H1 (cell line): ENCODE measurements around the gene GRM4. TPM values are rescaled to one million over a fixed set of nuclear protein-coding genes. Genes with fewer than 3 reads are reported as not detected.

Experiments
- CTCF ChIA-PET: fragments of 300-600 bp; sonication (Branson Sonifier 250); formaldehyde crosslinking; loops from one replicate; lab custom pipeline; 2021; ENCODE audit not compliant: partially characterized antibody; lab: Charles Lee
- POLR2A ChIA-PET: fragments of 300-600 bp; sonication (Branson Sonifier 250); formaldehyde crosslinking; loops from one replicate; lab custom pipeline; 2021; ENCODE audit warnings: inconsistent platforms; ENCODE audit not compliant: partially characterized antibody; lab: Charles Lee
- DNase-seq, 2 experiments: peaks; one replicate each; pipeline versions ENCODE4 v3.0.0 to v3.0.0-alpha.2; 2010 to 2022; ENCODE audit warnings: low spot score in 2 of 2, low read depth in 1 of 2, mixed read lengths in 1 of 2
- FAIRE-seq: peaks from 2 replicates; lab custom pipeline; 2011; peaks lifted over from hg19 to GRCh38; lab: Jason Lieb, UNC
- H2AFZ ChIP-seq: 2 replicates; pipeline ENCODE4 v1.8.1; 2012; ENCODE audit warnings: low read length, inconsistent platforms
- H2AK5ac ChIP-seq: 2 replicates; pipeline ENCODE4 v1.6.1; 2013; ENCODE audit warnings: low read depth, low read length
- H2BK120ac ChIP-seq: replicated peaks from 2 replicates; pipeline ENCODE3; 2013; ENCODE audit warnings: low read depth, low read length, inconsistent platforms
- H2BK12ac ChIP-seq: 2 replicates; pipeline ENCODE4 v1.6.1; 2013; ENCODE audit warnings: low read depth, low read length
- H2BK15ac ChIP-seq: 2 replicates; pipeline ENCODE4 v1.6.1; 2013; ENCODE audit warnings: low read length
- H2BK20ac ChIP-seq: 2 replicates; pipeline ENCODE4 v1.6.1; 2013; ENCODE audit warnings: low read length
- H2BK5ac ChIP-seq: 2 replicates; pipeline ENCODE4 v1.6.1; 2013; ENCODE audit warnings: low read depth, low read length
- H3K14ac ChIP-seq: 2 replicates; pipeline ENCODE4 v1.6.1; 2013; ENCODE audit warnings: inconsistent platforms; ENCODE audit not compliant: insufficient read length
- H3K18ac ChIP-seq: 2 replicates; pipeline ENCODE4 v1.6.1; 2013; ENCODE audit warnings: low read length; ENCODE audit errors: extremely low read depth
- H3K23ac ChIP-seq: 2 replicates; pipeline ENCODE4 v1.6.1; 2013; ENCODE audit warnings: inconsistent platforms; ENCODE audit not compliant: insufficient read length
- H3K23me2 ChIP-seq: 2 replicates; pipeline ENCODE4 v1.6.1; 2013; ENCODE audit warnings: low read depth, low read length
- H3K27ac ChIP-seq: 2 replicates; pipeline ENCODE4 v1.6.1; 2011; ENCODE audit warnings: low read depth, low read length, inconsistent platforms
- H3K27me3 ChIP-seq, 4 experiments: replicated peaks in 1 of 4; 1 replicate in 1 of 4; 2 replicates in 3 of 4; pipeline versions ENCODE4 v1.6.1 to v1.8.1; 2011 to 2013; ENCODE audit warnings: low read length in 3 of 4, mild to moderate bottlenecking in 3 of 4, inconsistent platforms in 2 of 4, mixed read lengths in 2 of 4, moderate library complexity in 1 of 4; ENCODE audit not compliant: control insufficient read depth in 3 of 4, insufficient read depth in 3 of 4; ENCODE audit errors: extremely low read depth in 1 of 4
- H3K36me3 ChIP-seq, 4 experiments: 2 replicates each; pipeline versions ENCODE4 v1.6.1 to v1.8.1; 2011 to 2013; ENCODE audit warnings: mild to moderate bottlenecking in 4 of 4, low read length in 3 of 4, moderate library complexity in 2 of 4, control low read depth in 1 of 4, inconsistent platforms in 1 of 4; ENCODE audit not compliant: insufficient read depth in 4 of 4, control insufficient read depth in 2 of 4
- H3K4ac ChIP-seq: replicated peaks from 2 replicates; pipeline ENCODE3; 2013; ENCODE audit warnings: low read length, low read depth, mixed read lengths, inconsistent platforms; ENCODE audit not compliant: insufficient read length
- H3K4me1 ChIP-seq, 4 experiments: replicated peaks in 1 of 4; 1 replicate in 1 of 4; 2 replicates in 3 of 4; pipeline versions ENCODE4 v1.6.1 to v1.8.1; 2011 to 2013; ENCODE audit warnings: low read length in 3 of 4, inconsistent platforms in 2 of 4, mixed read lengths in 1 of 4; ENCODE audit not compliant: insufficient read depth in 4 of 4, control insufficient read depth in 3 of 4
- H3K4me2 ChIP-seq, 2 experiments: 2 replicates each; pipeline versions ENCODE4 v1.6.1 to v1.8.1; 2011 to 2013; ENCODE audit warnings: low read depth in 2 of 2, low read length in 2 of 2, control low read depth in 1 of 2, inconsistent platforms in 1 of 2, mild to moderate bottlenecking in 1 of 2; ENCODE audit not compliant: insufficient read depth in 1 of 2
- H3K4me3 ChIP-seq, 4 experiments: fragments of 200-600, 300-600 bp in 1 of 4; sonication (generic), shearing (Covaris generic), sonication (Bioruptor Twin) in 1 of 4; 2 replicates each; pipeline versions ENCODE4 v1.5.1 to v1.8.1; 2011 to 2016; ENCODE audit warnings: low read length in 4 of 4, low read depth in 3 of 4, control low read depth in 2 of 4, inconsistent platforms in 2 of 4, mild to moderate bottlenecking in 2 of 4, mixed read lengths in 1 of 4, moderate library complexity in 1 of 4; ENCODE audit not compliant: insufficient read depth in 2 of 4; ENCODE audit errors: extremely low read depth in 1 of 4
- H3K56ac ChIP-seq: replicated peaks from 2 replicates; pipeline ENCODE3; 2013; ENCODE audit warnings: low read depth, mild to moderate bottlenecking, mixed read lengths, low read length, inconsistent platforms; ENCODE audit not compliant: insufficient read length
- H3K79me1 ChIP-seq: 2 replicates; pipeline ENCODE4 v1.6.1; 2013; ENCODE audit warnings: low read depth, low read length, control low read depth
- H3K79me2 ChIP-seq, 2 experiments: 2 replicates each; pipeline versions ENCODE4 v1.6.1 to v1.8.1; 2012 to 2013; ENCODE audit warnings: low read length in 2 of 2, mild to moderate bottlenecking in 2 of 2, inconsistent platforms in 1 of 2; ENCODE audit not compliant: insufficient read depth in 2 of 2, control insufficient read depth in 1 of 2
- H3K9ac ChIP-seq, 4 experiments: replicated peaks in 1 of 4; 1 replicate in 1 of 4; 2 replicates in 3 of 4; pipeline versions ENCODE4 v1.6.1 to v1.8.1; 2011 to 2013; ENCODE audit warnings: low read depth in 3 of 4, low read length in 3 of 4, control low read depth in 2 of 4, mild to moderate bottlenecking in 2 of 4, moderate library complexity in 2 of 4, inconsistent platforms in 1 of 4; ENCODE audit errors: extremely low read depth in 1 of 4
- H3K9me3 ChIP-seq, 2 experiments: 2 replicates each; pipeline versions ENCODE4 v1.6.1 to v1.8.1; 2012 to 2013; ENCODE audit warnings: mild to moderate bottlenecking in 2 of 2, moderate library complexity in 2 of 2, control low read depth in 1 of 2, inconsistent platforms in 1 of 2, low read depth in 1 of 2, low read length in 1 of 2, mixed read lengths in 1 of 2; ENCODE audit not compliant: insufficient read depth in 2 of 2
- H4K20me1 ChIP-seq, 2 experiments: replicated peaks in 1 of 2; 2 replicates each; pipeline versions ENCODE3 to v1.8.1; 2011 to 2013; ENCODE audit warnings: inconsistent platforms in 2 of 2, low read length in 2 of 2, mild to moderate bottlenecking in 1 of 2; ENCODE audit not compliant: insufficient read depth in 2 of 2, control insufficient read depth in 1 of 2
- H4K5ac ChIP-seq: 2 replicates; pipeline ENCODE4 v1.6.1; 2013; ENCODE audit warnings: low read length, low read depth, mixed read lengths, inconsistent platforms; ENCODE audit not compliant: insufficient read length
- H4K8ac ChIP-seq: 2 replicates; pipeline ENCODE4 v1.8.0; 2013; ENCODE audit warnings: mild to moderate bottlenecking, moderate library complexity, low read length, inconsistent platforms; ENCODE audit not compliant: insufficient read depth; ENCODE audit errors: extremely low read depth
- H4K91ac ChIP-seq: replicated peaks from 2 replicates; pipeline ENCODE3; 2013; ENCODE audit warnings: low read length, mixed read lengths, inconsistent platforms; ENCODE audit not compliant: insufficient read length
- CBX5 ChIP-seq: fragments of 300-800, 300-1000 bp; sonication (generic); IDR thresholded peaks from 2 replicates; pipeline ENCODE4 v1.7.1; 2016; ENCODE audit warnings: antibody characterized with exemption, low read length, low read depth
- EGR1 ChIP-seq: IDR thresholded peaks from 2 replicates; pipeline ENCODE4 v1.6.1; 2011; ENCODE audit warnings: low read depth, low read length, borderline replicate concordance
- JUND ChIP-seq: IDR thresholded peaks from 2 replicates; pipeline ENCODE4 v1.6.1; 2011; ENCODE audit warnings: mild to moderate bottlenecking, improper control_type of control experiment, low read length
- KDM1A ChIP-seq: fragments of 200-600, 300-600 bp; sonication (generic); IDR thresholded peaks from 2 replicates; pipeline ENCODE4 v1.7.1; 2016; ENCODE audit warnings: mild to moderate bottlenecking, low read length, borderline replicate concordance
- KDM4A ChIP-seq: IDR thresholded peaks from one replicate; pipeline ENCODE4 v1.7.1; 2012; ENCODE audit warnings: low read depth, mild to moderate bottlenecking, moderate library complexity, low read length, inconsistent platforms; ENCODE audit not compliant: severe bottlenecking
- KDM5A ChIP-seq: fragments of 200-600 bp; IDR thresholded peaks from 2 replicates; pipeline ENCODE4 v1.7.1; 2012; ENCODE audit warnings: mild to moderate bottlenecking, low read length, inconsistent platforms, mixed read lengths
- MAFK ChIP-seq: IDR thresholded peaks from 2 replicates; pipeline ENCODE4 v1.6.1; 2012; ENCODE audit warnings: low read depth, mild to moderate bottlenecking, improper control_type of control experiment, low read length
- PHF8 ChIP-seq: fragments of 200-600 bp; sonication (generic); conservative IDR thresholded peaks from 2 replicates; pipeline ENCODE4 v1.7.1; 2012; ENCODE audit warnings: low read depth, mild to moderate bottlenecking, inconsistent platforms, low read length, moderate library complexity
- SP2 ChIP-seq: IDR thresholded peaks from 2 replicates; pipeline ENCODE4 v1.6.1; 2012; ENCODE audit warnings: mild to moderate bottlenecking, low read length, inconsistent platforms
- ZNF274 ChIP-seq: IDR thresholded peaks from 2 replicates; pipeline ENCODE4 v1.7.0; 2012; ENCODE audit warnings: low read length, borderline replicate concordance; ENCODE audit errors: extremely low read depth
- WGBS, 2 experiments: shearing (Covaris generic) in 1 of 2; methylation state at CpG; one replicate each; pipeline versions ENCODE4 v1.1.6 to v1.1.7; 2013 to 2015; ENCODE audit warnings: low lambda C conversion rate in 2 of 2, mixed read lengths in 2 of 2, inconsistent platforms in 1 of 2, low coverage in 1 of 2, missing lambda C conversion rate in 1 of 2; ENCODE audit not compliant: insufficient replicate concordance in 2 of 2, insufficient coverage in 1 of 2, insufficient read length in 1 of 2; ENCODE audit errors: extremely low coverage in 1 of 2, missing lambda C conversion rate in 1 of 2; 5-methylcytosine and 5-hydroxymethylcytosine counted together
- polyA plus RNA-seq, 7 experiments: library from polyadenylated mRNA; depleted of rRNA in 3 of 7; stranded (reverse) in 5 of 7; unstranded in 2 of 7; fragments of >200 nt in 5 of 7; fragments of 200-250 nt in 2 of 7; gene quantifications; 1 replicate in 5 of 7; 2 replicates in 1 of 7; 4 replicates in 1 of 7; pipeline versions ENCODE4 v1.2.1 to v1.2.3, GENCODE V29; 2011 to 2013; ENCODE audit warnings: missing spikeins in 2 of 7, mixed read lengths in 2 of 7
- total RNA-seq: library from RNA; stranded (reverse); fragmentation: NEBNext Ultra II Directional; extraction: Animal tissue kit (Norgen Biotek cat#: 25700); gene quantifications from 2 replicates; pipeline ENCODE4 v1.2.1, GENCODE V29; 2021

Gene GRM4
- total and polyA plus RNA-seq, 2 of the 8 experiments (the other 6 are each of a cell fraction or from before 2014, with no cell fraction given), result 19.6 to 21.5 TPM

DNA sequence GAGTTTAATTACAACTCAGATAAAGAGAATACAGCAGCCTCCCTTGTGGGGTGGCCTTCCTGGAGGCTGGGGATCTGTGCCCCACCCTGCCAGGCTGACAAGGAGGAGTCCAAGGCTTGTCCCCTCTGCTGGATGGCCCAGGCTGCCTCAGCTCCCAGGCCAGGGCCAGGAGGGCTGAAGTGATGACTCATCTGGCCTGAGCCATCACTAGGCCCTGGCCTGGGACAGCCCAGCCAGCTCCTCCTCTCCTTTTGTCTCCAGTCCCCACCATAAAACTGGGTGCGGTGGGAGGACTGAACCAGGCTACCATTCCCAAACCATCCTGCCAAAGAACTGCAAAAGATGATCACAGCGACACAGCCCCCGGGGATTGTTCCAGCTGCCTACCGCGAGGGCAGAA lies 15.0 kb downstream of the GRM4 start:
- Histone ChIP-seq H3K4me3 (no peak overlapping the region), H3K4ac (no peak overlapping the region), H3K56ac (no peak overlapping the region), H3K4me2 (peak overlapping the region in 1 of 2 experiments; percentile 78; a peak in 1 of 4 replicates), H4K91ac (peak overlapping the region; percentile 75), H2BK12ac (peak overlapping the region; percentile 70; the same call in 1 of the 2 replicates), H2AK5ac (peak overlapping the region; percentile 91; the same call in 1 of the 2 replicates), H3K27ac (peak overlapping the region; percentile 2; the same call in 1 of the 2 replicates), H3K27me3 (no peaks in the 10 kb centered on the region), H3K4me1 (peaks cover 18 to 41% (median 31%) of the 10 kb centered on the region in 4 experiments), H3K23ac (no peak overlapping the region), H3K9me3 (no peaks in the 10 kb centered on the region), H2BK120ac (peak overlapping the region; percentile 73), H4K20me1 (peaks cover 2 to 3% of the 10 kb centered on the region in 2 experiments), H3K14ac (no peak overlapping the region), H2BK20ac (peak overlapping the region; percentile 95), H4K8ac (no peak overlapping the region), H2BK5ac (peak overlapping the region; percentile 99), H3K23me2 (peaks cover 3% of the 10 kb centered on the region; the same call in 1 of the 2 replicates), H3K36me3 (no peaks in the 10 kb centered on the region), H4K5ac (peak overlapping the region; percentile 22), H3K79me1 (peaks cover 10% of the 10 kb centered on the region; the same call in 1 of the 2 replicates), H2BK15ac (peak overlapping the region; percentile 88; the same call in 1 of the 2 replicates), H3K79me2 (no peaks in the 10 kb centered on the region), H3K9ac (peak overlapping the region in 1 of 4 experiments; percentile 4; a peak in 1 of 7 replicates), H3K18ac (peak overlapping the region; percentile 89; the same call in 1 of the 2 replicates), H2AFZ (no peak overlapping the region)
- DNase-seq (no peak), FAIRE-seq (no peak)
- TF ChIP-seq SP2 (no peak), CBX5 (no peak), KDM1A (no peak), JUND (peak; percentile 69), KDM4A (no peak), KDM5A (no peak), PHF8 (no peak), EGR1 (no peak), MAFK (peak; percentile 42; the same call in 1 of the 2 replicates), ZNF274 (no peak)
- ChIA-PET CTCF (interaction anchor here (0.9 to 11.6 kb wide), 6 partner anchors 15 to 62 kb away, joined by 3 to 128 read pairs (median 4); partner anchors contain the start of gene GRM4), POLR2A (interaction anchor here (1.5 to 4.2 kb wide), 8 partner anchors 11 to 106 kb away, joined by 4 to 27 read pairs (median 6); partner anchors contain the start of genes GRM4 and HMGA1)
- WGBS, 2 experiments, result 71% methylated on average over 5 of the region's 5 CpGs; no CpG with 5 or more reads in 1 of the 2 experiments
